ENCODE results near the gene FBXW4.

FBXW4 gene

DNA sequence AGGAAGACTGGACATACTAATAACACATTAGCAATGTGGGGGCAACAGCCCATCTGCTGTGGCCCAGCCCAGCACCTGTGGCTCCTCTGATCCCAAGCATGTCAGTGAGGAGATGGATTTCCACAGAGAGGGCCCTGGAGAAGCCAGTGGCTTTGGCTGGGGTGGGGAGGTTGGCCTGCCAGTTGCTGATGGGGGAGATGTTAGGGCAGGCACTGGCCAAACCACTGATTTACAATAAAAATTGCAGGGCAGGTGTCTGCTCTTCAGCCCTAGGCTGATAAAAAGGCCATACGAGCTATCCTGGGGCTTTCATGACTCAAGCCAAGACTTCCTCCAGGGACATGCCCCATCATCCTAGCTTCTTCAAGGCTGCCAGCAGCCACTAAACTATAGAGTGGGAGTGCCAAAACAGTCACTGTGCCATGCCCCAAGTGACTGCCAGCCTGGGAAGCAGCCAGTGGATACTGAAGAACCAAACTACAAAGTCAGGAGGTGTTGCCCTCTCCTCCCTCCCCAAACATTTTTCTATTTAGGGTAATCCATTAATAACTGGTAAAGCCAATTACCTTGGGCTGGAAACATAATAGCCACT lies 69.1 kb downstream of the FBXW4 start:
- Histone ChIP-seq H2AFZ (ENCODE audit: low read length) (no peak overlapping the region), H3K9ac (ENCODE audit: low read depth, low read length, poor library complexity, severe bottlenecking) (no peak overlapping the region), H3K4me2 (ENCODE audit: low read depth, low read length, poor library complexity, severe bottlenecking) (no peak overlapping the region), H3K27me3 (ENCODE audit: insufficient read depth, low read length, poor library complexity, severe bottlenecking) (no peaks in the 10 kb centered on the region), H4K20me1 (ENCODE audit: insufficient read depth, low read length, poor library complexity, severe bottlenecking) (no peaks in the 10 kb centered on the region), H3K4me1 (ENCODE audit: insufficient read depth, low read length, poor library complexity, severe bottlenecking) (no peaks in the 10 kb centered on the region), H3K9me2 (replicated peaks; ENCODE audit: low read depth, low read length) (no peaks in the 10 kb centered on the region), H3K79me2 (ENCODE audit: insufficient read depth, low read length) (no peaks in the 10 kb centered on the region), H3K9me3 (ENCODE audit: insufficient read depth, low read depth, low read length) (no peaks in the 10 kb centered on the region), H3K4me3 (ENCODE audit: low read length, poor library complexity, severe bottlenecking) (no peak overlapping the region), H3F3A (ENCODE audit: low read depth) (no peaks in the 10 kb centered on the region), H3K36me3 (ENCODE audit: insufficient read depth, low read length) (peaks cover 52% of the 10 kb centered on the region)
- no peak for TF ChIP-seq EZH2phosphoT487 (IDR thresholded peaks at IDR 0.05; ENCODE audit: borderline replicate concordance)
- TF ChIP-seq, protein P1, sequence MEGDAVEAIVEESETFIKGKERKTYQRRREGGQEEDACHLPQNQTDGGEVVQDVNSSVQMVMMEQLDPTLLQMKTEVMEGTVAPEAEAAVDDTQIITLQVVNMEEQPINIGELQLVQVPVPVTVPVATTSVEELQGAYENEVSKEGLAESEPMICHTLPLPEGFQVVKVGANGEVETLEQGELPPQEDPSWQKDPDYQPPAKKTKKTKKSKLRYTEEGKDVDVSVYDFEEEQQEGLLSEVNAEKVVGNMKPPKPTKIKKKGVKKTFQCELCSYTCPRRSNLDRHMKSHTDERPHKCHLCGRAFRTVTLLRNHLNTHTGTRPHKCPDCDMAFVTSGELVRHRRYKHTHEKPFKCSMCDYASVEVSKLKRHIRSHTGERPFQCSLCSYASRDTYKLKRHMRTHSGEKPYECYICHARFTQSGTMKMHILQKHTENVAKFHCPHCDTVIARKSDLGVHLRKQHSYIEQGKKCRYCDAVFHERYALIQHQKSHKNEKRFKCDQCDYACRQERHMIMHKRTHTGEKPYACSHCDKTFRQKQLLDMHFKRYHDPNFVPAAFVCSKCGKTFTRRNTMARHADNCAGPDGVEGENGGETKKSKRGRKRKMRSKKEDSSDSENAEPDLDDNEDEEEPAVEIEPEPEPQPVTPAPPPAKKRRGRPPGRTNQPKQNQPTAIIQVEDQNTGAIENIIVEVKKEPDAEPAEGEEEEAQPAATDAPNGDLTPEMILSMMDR (conservative IDR thresholded peaks at IDR 0.05; ENCODE audit: low read length), result no peak

DNA sequence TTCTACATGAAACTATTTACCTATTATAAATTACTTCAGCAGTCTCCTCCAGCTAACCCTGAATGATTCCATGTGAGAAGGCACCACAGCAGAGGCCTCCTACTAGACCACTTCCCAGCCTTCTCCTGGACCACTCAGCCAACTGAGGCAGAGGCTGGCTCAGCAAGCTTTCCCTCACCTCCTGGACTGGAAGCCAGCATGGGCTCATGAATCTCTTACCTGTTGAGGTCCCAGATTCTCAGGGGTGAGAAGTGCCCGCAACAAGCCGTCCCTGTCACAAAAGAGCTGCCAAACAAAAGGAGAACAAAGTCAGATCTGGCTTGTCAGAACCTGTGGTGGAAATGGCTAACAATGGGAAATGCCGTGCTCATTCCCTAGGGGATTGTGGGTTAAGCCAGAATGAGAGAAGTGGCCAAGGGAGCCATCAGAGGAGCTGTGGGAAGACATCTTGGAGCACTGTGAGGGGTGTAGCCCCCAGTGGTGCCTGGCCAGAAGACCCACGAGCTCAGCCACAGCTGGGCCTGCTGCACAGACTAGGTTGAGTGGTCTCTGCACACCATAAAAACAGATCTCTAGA lies 70.4 kb downstream of the FBXW4 start:
- Histone ChIP-seq H3F3A (ENCODE audit: low read depth) (no peaks in the 10 kb centered on the region), H3K4me1 (ENCODE audit: insufficient read depth, low read length, poor library complexity, severe bottlenecking) (no peaks in the 10 kb centered on the region), H3K9me3 (ENCODE audit: insufficient read depth, low read depth, low read length) (no peaks in the 10 kb centered on the region), H3K4me3 (ENCODE audit: low read length, poor library complexity, severe bottlenecking) (no peak overlapping the region), H3K79me2 (ENCODE audit: insufficient read depth, low read length) (no peaks in the 10 kb centered on the region), H4K20me1 (ENCODE audit: insufficient read depth, low read length, poor library complexity, severe bottlenecking) (no peaks in the 10 kb centered on the region), H3K4me2 (ENCODE audit: low read depth, low read length, poor library complexity, severe bottlenecking) (no peak overlapping the region), H2AFZ (ENCODE audit: low read length) (no peak overlapping the region), H3K9ac (ENCODE audit: low read depth, low read length, poor library complexity, severe bottlenecking) (no peak overlapping the region), H3K36me3 (ENCODE audit: insufficient read depth, low read length) (peaks cover 60% of the 10 kb centered on the region), H3K9me2 (replicated peaks; ENCODE audit: low read depth, low read length) (no peaks in the 10 kb centered on the region), H3K27me3 (ENCODE audit: insufficient read depth, low read length, poor library complexity, severe bottlenecking) (no peaks in the 10 kb centered on the region)
- no peak for TF ChIP-seq EZH2phosphoT487 (IDR thresholded peaks at IDR 0.05; ENCODE audit: borderline replicate concordance)
- TF ChIP-seq, protein P1 (conservative IDR thresholded peaks at IDR 0.05; ENCODE audit: low read length), result no peak

DNA sequence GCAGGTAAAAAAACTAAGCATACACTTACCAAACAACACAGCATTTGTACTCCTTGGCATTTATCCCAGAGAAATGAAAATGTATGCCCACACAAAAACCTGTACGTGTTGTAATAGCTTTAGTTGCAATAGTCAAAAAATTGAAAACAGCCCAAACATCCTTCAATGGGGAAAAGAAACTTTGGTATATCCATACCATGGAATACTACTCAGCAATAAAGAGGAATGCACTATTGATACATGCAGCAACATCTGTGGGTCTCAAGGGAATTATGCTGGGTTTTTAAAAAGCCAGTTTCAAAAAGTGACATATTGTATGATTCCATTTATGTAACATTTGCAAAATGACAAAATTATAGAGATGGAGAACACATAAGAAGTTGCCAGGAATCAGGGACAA lies 71.4 kb downstream of the FBXW4 start:
- H3K4me3 ChIP-seq (ENCODE audit: low read length, poor library complexity, severe bottlenecking), result no peak overlapping the region
- H3K79me2 ChIP-seq (ENCODE audit: insufficient read depth, low read length), result no peaks in the 10 kb centered on the region
- H3K9ac ChIP-seq (ENCODE audit: low read depth, low read length, poor library complexity, severe bottlenecking), result no peak overlapping the region
- no peaks in the 10 kb centered on the region for H3F3A ChIP-seq (ENCODE audit: low read depth)
- H3K9me3 ChIP-seq (ENCODE audit: insufficient read depth, low read depth, low read length), result no peaks in the 10 kb centered on the region
- H3K4me1 ChIP-seq (ENCODE audit: insufficient read depth, low read length, poor library complexity, severe bottlenecking), result no peaks in the 10 kb centered on the region
- H4K20me1 ChIP-seq (ENCODE audit: insufficient read depth, low read length, poor library complexity, severe bottlenecking), result no peaks in the 10 kb centered on the region
- no peaks in the 10 kb centered on the region for H3K9me2 ChIP-seq (replicated peaks; ENCODE audit: low read depth, low read length)
- H2AFZ ChIP-seq (ENCODE audit: low read length), result no peak overlapping the region
- peaks cover 62% of the 10 kb centered on the region for H3K36me3 ChIP-seq (ENCODE audit: insufficient read depth, low read length)
- no peaks in the 10 kb centered on the region for H3K27me3 ChIP-seq (ENCODE audit: insufficient read depth, low read length, poor library complexity, severe bottlenecking)
- no peak overlapping the region for H3K4me2 ChIP-seq (ENCODE audit: low read depth, low read length, poor library complexity, severe bottlenecking)
- no peak for TF ChIP-seq EZH2phosphoT487 (IDR thresholded peaks at IDR 0.05; ENCODE audit: borderline replicate concordance)
- TF ChIP-seq, protein P1 (conservative IDR thresholded peaks at IDR 0.05; ENCODE audit: low read length), result no peak

Data from Loucy (cell line).